22Rv1 (cell line): Measurements from ENCODE around the gene C2orf72.

Experiments used
- CTCF ChIP-seq: fragments of 450-650 bp; IDR thresholded peaks from 2 replicates; pipeline ENCODE4 v1.5.1; 2017; ENCODE audit warnings: mild to moderate bottlenecking
- ZFX ChIP-seq: fragments of 450-650 bp; IDR thresholded peaks from 2 replicates; pipeline ENCODE4 v1.6.1; 2017; ENCODE audit warnings: antibody characterized with exemption, borderline replicate concordance

- TF ChIP-seq CTCF (peak; percentile 46), ZFX (no peak)
These were observed 584 bp downstream of the C2orf72 start for GRCh38 chr2:231037731-231038482.
